Measurements from ENCODE around the gene ZC3H4.

DNA sequence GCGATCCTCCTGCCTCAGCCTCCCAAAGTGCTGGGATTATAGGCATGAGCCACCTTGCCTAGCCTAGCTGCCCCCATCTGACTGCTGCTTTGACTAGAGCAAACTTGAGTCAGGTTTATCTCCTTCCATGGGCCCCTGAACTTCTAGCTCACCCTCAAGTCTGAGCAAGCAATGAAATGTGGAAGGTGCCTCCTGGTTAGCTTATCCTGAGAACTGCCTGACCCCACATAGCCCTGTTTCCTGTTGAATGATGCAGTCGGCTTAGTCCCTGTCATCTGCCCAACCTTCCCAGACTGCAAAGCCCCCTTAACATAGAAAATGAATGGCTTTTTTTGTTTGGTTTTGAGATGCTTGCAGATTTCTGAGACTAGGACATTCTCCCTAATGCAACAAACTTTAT, 56.2 kb downstream of the ZC3H4 start:
- TF ChIP-seq, protein P1, sequence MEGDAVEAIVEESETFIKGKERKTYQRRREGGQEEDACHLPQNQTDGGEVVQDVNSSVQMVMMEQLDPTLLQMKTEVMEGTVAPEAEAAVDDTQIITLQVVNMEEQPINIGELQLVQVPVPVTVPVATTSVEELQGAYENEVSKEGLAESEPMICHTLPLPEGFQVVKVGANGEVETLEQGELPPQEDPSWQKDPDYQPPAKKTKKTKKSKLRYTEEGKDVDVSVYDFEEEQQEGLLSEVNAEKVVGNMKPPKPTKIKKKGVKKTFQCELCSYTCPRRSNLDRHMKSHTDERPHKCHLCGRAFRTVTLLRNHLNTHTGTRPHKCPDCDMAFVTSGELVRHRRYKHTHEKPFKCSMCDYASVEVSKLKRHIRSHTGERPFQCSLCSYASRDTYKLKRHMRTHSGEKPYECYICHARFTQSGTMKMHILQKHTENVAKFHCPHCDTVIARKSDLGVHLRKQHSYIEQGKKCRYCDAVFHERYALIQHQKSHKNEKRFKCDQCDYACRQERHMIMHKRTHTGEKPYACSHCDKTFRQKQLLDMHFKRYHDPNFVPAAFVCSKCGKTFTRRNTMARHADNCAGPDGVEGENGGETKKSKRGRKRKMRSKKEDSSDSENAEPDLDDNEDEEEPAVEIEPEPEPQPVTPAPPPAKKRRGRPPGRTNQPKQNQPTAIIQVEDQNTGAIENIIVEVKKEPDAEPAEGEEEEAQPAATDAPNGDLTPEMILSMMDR (conservative IDR thresholded peaks at IDR 0.05; ENCODE audit: low read length): no peak
- TF ChIP-seq EZH2phosphoT487 (IDR thresholded peaks at IDR 0.05; ENCODE audit: borderline replicate concordance): no peak

Data from Loucy (cell line).